ENCODE data around the gene FOXP1.

Gene FOXP1

DNA sequence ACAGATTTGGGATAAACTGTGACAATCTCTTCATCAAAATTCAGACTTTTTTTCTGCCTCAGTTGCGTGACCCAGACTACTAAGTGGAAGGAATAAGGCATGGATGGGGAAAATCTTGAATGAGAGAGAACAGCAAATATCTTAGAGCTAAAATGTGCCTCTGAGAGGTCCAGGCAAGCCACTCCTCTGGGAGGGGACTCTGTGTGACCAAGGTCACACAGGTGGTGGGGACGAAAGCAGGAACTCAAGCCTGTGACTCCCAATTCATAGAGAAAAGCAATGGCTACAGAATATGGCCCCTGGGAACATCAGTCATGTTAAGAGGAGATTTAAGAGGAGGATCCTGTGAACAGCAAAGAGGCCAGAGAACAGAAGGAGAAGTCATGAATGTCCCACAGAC, 268.1 kb downstream of the FOXP1 start:
- TF ChIP-seq CTBP1 (IDR thresholded peaks at IDR 0.05; ENCODE audit: borderline replicate concordance) (no peak), L3MBTL2 (conservative IDR thresholded peaks at IDR 0.05) (no peak), BHLHE40 (IDR thresholded peaks at IDR 0.05; ENCODE audit: borderline replicate concordance) (no peak), ELF4 (IDR thresholded peaks at IDR 0.05) (no peak), NFRKB (IDR thresholded peaks at IDR 0.05) (no peak), TARDBP (IDR thresholded peaks at IDR 0.05) (no peak), FOXK2 (IDR thresholded peaks at IDR 0.05) (no peak), ZNF384 (IDR thresholded peaks at IDR 0.05) (no peak), LEF1 (IDR thresholded peaks at IDR 0.05; ENCODE audit: borderline replicate concordance) (no peak), HDGF (IDR thresholded peaks at IDR 0.05; ENCODE audit: borderline replicate concordance) (no peak), FOXM1 (IDR thresholded peaks at IDR 0.05; ENCODE audit: borderline replicate concordance) (no peak), ARNT (IDR thresholded peaks at IDR 0.05) (no peak), FOXA1 (IDR thresholded peaks at IDR 0.05) (no peak), SP1 (IDR thresholded peaks at IDR 0.05) (no peak)
- TF ChIP-seq, protein P1, sequence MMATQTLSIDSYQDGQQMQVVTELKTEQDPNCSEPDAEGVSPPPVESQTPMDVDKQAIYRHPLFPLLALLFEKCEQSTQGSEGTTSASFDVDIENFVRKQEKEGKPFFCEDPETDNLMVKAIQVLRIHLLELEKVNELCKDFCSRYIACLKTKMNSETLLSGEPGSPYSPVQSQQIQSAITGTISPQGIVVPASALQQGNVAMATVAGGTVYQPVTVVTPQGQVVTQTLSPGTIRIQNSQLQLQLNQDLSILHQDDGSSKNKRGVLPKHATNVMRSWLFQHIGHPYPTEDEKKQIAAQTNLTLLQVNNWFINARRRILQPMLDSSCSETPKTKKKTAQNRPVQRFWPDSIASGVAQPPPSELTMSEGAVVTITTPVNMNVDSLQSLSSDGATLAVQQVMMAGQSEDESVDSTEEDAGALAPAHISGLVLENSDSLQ (IDR thresholded peaks at IDR 0.05) = no peak
- CTCF ChIA-PET = interaction anchor here (0.6 kb wide), 1 partner anchor 242 kb away, joined by 3 read pairs; no protein-coding TSS in a partner anchor

DNA sequence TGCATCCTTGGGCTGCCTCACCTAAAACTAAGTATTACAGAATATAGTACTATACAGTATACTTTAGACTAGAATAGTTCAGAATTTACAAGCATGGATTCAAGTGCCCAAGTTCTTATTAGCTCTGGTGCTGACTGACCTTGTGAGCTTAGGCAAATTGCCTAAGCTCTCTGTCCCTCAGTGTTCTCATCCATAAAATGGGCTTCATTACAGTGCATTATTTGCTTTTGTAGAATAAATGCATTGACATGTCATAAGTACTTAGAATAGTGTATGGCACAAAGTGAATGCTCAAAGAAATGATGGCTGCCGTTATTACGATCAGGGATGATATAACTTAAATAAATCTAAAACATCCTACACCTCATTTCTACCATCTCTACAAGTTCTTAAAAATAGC, 269.7 kb downstream of the FOXP1 start:
- no peak for TF ChIP-seq BHLHE40 (IDR thresholded peaks at IDR 0.05; ENCODE audit: borderline replicate concordance)
- TF ChIP-seq FOXK2 (IDR thresholded peaks at IDR 0.05) = no peak
- no peak for TF ChIP-seq HDGF (IDR thresholded peaks at IDR 0.05; ENCODE audit: borderline replicate concordance)
- no peak for TF ChIP-seq TARDBP (IDR thresholded peaks at IDR 0.05)
- TF ChIP-seq FOXM1 (IDR thresholded peaks at IDR 0.05; ENCODE audit: borderline replicate concordance) = no peak
- no peak for TF ChIP-seq SUZ12 (IDR thresholded peaks at IDR 0.05)
- no peak for TF ChIP-seq NFRKB (IDR thresholded peaks at IDR 0.05)
- no peak for TF ChIP-seq ZNF384 (IDR thresholded peaks at IDR 0.05)
- no peak for TF ChIP-seq ELF4 (IDR thresholded peaks at IDR 0.05)
- no peak for TF ChIP-seq FOXA1 (IDR thresholded peaks at IDR 0.05)
- no peak for TF ChIP-seq LEF1 (IDR thresholded peaks at IDR 0.05; ENCODE audit: borderline replicate concordance)
- no peak for TF ChIP-seq L3MBTL2 (conservative IDR thresholded peaks at IDR 0.05)
- TF ChIP-seq, protein P1 (IDR thresholded peaks at IDR 0.05) = no peak
- no peak for TF ChIP-seq CTBP1 (IDR thresholded peaks at IDR 0.05; ENCODE audit: borderline replicate concordance)
- TF ChIP-seq SP1 (IDR thresholded peaks at IDR 0.05) = no peak
- no peak for TF ChIP-seq ARNT (IDR thresholded peaks at IDR 0.05)
- CTCF ChIA-PET = no interaction called here
- no peak for DNase-seq (ENCODE audit: extremely low spot score)
- POLR2A ChIA-PET = no interaction called here

More for the DNA sequence above, 268.1 kb downstream of the FOXP1 start:
- POLR2A ChIA-PET = no interaction called here
- no peak for DNase-seq (ENCODE audit: extremely low spot score)

DNA sequence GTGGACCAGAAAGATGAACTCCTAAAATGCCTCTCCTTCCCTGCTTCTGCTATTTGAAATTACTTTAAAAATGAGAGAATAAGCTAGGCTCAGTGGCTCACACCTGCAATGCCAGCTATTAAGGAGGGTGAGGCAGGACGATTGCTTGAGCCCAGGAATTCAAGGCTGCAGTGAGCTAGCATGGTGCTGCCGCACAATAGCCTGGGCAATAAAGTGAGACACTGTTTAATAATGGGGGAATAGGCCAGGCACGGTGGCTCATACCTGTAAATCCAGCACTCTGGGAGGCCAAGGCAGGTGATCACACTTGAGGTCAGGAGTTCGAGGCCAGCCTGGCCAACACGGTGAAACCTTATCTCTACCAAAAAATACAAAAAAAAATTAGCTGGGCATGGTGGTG, 271.1 kb downstream of the FOXP1 start:
- POLR2A ChIA-PET = no interaction called here
- TF ChIP-seq CTBP1 (IDR thresholded peaks at IDR 0.05; ENCODE audit: borderline replicate concordance) (no peak), FOXA1 (IDR thresholded peaks at IDR 0.05) (no peak), L3MBTL2 (conservative IDR thresholded peaks at IDR 0.05) (no peak), HDGF (IDR thresholded peaks at IDR 0.05; ENCODE audit: borderline replicate concordance) (no peak), ELF4 (IDR thresholded peaks at IDR 0.05) (no peak), TARDBP (IDR thresholded peaks at IDR 0.05) (no peak), NFRKB (IDR thresholded peaks at IDR 0.05) (no peak), FOXK2 (IDR thresholded peaks at IDR 0.05) (no peak)
- no peak for DNase-seq (ENCODE audit: extremely low spot score)
- CTCF ChIA-PET = no interaction called here

- DNase-seq (ENCODE audit: extremely low spot score) = no peak
- CTCF ChIA-PET = no interaction called here
- TF ChIP-seq SUZ12 (IDR thresholded peaks at IDR 0.05) (no peak), TARDBP (IDR thresholded peaks at IDR 0.05) (no peak), ZNF384 (IDR thresholded peaks at IDR 0.05) (no peak), CTBP1 (IDR thresholded peaks at IDR 0.05; ENCODE audit: borderline replicate concordance) (no peak), SP1 (IDR thresholded peaks at IDR 0.05) (no peak), HDGF (IDR thresholded peaks at IDR 0.05; ENCODE audit: borderline replicate concordance) (no peak)
- POLR2A ChIA-PET = no interaction called here
Measured at GRCh38 chr3:71311661-71312046, 271.9 kb downstream of the FOXP1 start.

DNA sequence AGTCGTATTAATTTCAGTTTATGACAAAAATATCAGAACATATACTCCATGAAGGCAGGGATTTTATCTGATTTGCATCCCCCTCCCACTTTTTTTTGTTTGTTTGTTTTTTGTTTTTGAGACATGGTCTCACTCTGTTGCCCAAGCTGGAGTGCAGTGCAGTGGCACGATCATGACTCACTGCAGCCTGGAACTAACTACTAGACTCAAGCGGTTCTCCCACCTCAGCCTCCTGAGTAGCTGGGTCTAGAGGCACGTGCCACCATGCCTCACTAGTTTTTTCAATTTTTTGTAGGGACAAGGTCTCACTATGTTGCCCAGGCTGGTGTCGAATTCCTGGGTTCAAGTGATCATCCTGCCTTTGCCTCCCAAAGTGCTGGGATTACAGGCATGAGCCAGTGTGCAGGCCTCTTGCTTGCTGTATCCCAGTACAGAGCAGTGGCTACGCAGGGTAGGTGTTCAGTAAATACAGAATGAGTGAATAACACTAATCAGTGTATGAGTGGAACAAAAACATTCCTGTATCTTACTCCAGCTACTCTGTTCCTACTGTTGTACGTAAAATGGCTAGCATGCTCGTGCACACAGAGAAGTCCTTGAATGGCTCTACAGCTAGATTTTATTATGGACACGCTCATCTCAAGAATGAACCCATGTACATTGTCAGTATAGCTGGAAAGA, 272.4 kb downstream of the FOXP1 start:
- CTCF ChIA-PET = no interaction called here
- DNase-seq (ENCODE audit: extremely low spot score) = no peak
- no peak for TF ChIP-seq FOXM1 (IDR thresholded peaks at IDR 0.05; ENCODE audit: borderline replicate concordance)
- TF ChIP-seq HDGF (IDR thresholded peaks at IDR 0.05; ENCODE audit: borderline replicate concordance) = no peak
- no peak for TF ChIP-seq SUZ12 (IDR thresholded peaks at IDR 0.05)
- no peak for TF ChIP-seq FOXA1 (IDR thresholded peaks at IDR 0.05)
- TF ChIP-seq, protein P1 (IDR thresholded peaks at IDR 0.05) = no peak
- TF ChIP-seq TARDBP (IDR thresholded peaks at IDR 0.05) = no peak
- POLR2A ChIA-PET = no interaction called here

GRCh38 chr3:71310359-71310979, 273.1 kb downstream of the FOXP1 start:
- no peak for DNase-seq (ENCODE audit: extremely low spot score)
- ChIA-PET POLR2A (no interaction called here), CTCF (no interaction called here)

More at GRCh38 chr3:71310359-71310979, 273.1 kb downstream of the FOXP1 start:
- TF ChIP-seq LEF1 (IDR thresholded peaks at IDR 0.05; ENCODE audit: borderline replicate concordance) (no peak), BHLHE40 (IDR thresholded peaks at IDR 0.05; ENCODE audit: borderline replicate concordance) (no peak), SP1 (IDR thresholded peaks at IDR 0.05) (no peak), ZNF384 (IDR thresholded peaks at IDR 0.05) (no peak), FOXK2 (IDR thresholded peaks at IDR 0.05) (no peak), L3MBTL2 (conservative IDR thresholded peaks at IDR 0.05) (no peak), SUZ12 (IDR thresholded peaks at IDR 0.05) (no peak), ARNT (IDR thresholded peaks at IDR 0.05) (no peak), NFRKB (IDR thresholded peaks at IDR 0.05) (no peak), FOXM1 (IDR thresholded peaks at IDR 0.05; ENCODE audit: borderline replicate concordance) (no peak), FOXA1 (IDR thresholded peaks at IDR 0.05) (no peak), HDGF (IDR thresholded peaks at IDR 0.05; ENCODE audit: borderline replicate concordance) (no peak)
- TF ChIP-seq, protein P1 (IDR thresholded peaks at IDR 0.05) = no peak

All from HEK293T (cell line).